HepG2 (cell line): ENCODE results near the gene MLYCD. TPM values are rescaled to one million over a fixed set of nuclear protein-coding genes. Genes with fewer than 3 reads are reported as not detected.

ENCODE experiments used
- ARID4A ChIP-seq: sonication (generic); formaldehyde crosslinking; IDR thresholded peaks from 2 replicates; pipeline ENCODE4 v1.5.0; 2020; ENCODE audit warnings: mild to moderate bottlenecking, missing genetic modification reagents, borderline replicate concordance
- CCDC6 ChIP-seq: sonication (generic); formaldehyde crosslinking; IDR thresholded peaks from 2 replicates; pipeline ENCODE4 v1.8.1; 2022; ENCODE audit warnings: mild to moderate bottlenecking, missing genetic modification reagents, moderate library complexity
- CENPX ChIP-seq: sonication (generic); formaldehyde crosslinking; IDR thresholded peaks from 2 replicates; pipeline ENCODE4 v1.9.0; 2021; ENCODE audit warnings: mild to moderate bottlenecking, missing genetic modification reagents, moderate library complexity
- CREB3 ChIP-seq: sonication (generic); formaldehyde crosslinking; IDR thresholded peaks from 2 replicates; pipeline ENCODE4 v1.5.0; 2020; ENCODE audit warnings: missing genetic modification reagents
- CTCF ChIP-seq: sonication (generic); formaldehyde crosslinking; IDR thresholded peaks from 2 replicates; pipeline ENCODE4 v1.5.0; 2020; ENCODE audit warnings: mild to moderate bottlenecking, missing genetic modification reagents, moderate library complexity
- DBP ChIP-seq: sonication (generic); formaldehyde crosslinking; IDR thresholded peaks from 2 replicates; pipeline ENCODE4 v1.4.0; 2020; ENCODE audit warnings: missing genetic modification reagents; ENCODE audit errors: not compliant biosample characterization
- GATA4 ChIP-seq: sonication (generic); IDR thresholded peaks from 2 replicates; pipeline ENCODE4 v1.6.1; 2016; ENCODE audit warnings: antibody characterized with exemption, low read depth, borderline replicate concordance
- GATAD2A ChIP-seq: IDR thresholded peaks from 2 replicates; pipeline ENCODE4 v1.6.1; 2016
- HMGA1 ChIP-seq: sonication (generic); formaldehyde crosslinking; conservative IDR thresholded peaks from 2 replicates; pipeline ENCODE4 v1.4.0; 2020; ENCODE audit warnings: missing genetic modification reagents
- KDM6A ChIP-seq: IDR thresholded peaks from 2 replicates; pipeline ENCODE4 v1.6.1; 2016; ENCODE audit warnings: low read depth
- MED1 ChIP-seq: sonication (generic); formaldehyde crosslinking; IDR thresholded peaks from 2 replicates; pipeline ENCODE4 v1.4.0; 2020; ENCODE audit warnings: missing genetic modification reagents
- NBN ChIP-seq: fragments of 450-650 bp; conservative IDR thresholded peaks from 2 replicates; pipeline ENCODE4 v1.6.1; 2017
- NFE2L2 ChIP-seq: fragments of 150-350 bp; IDR thresholded peaks from 2 replicates; pipeline ENCODE4 v1.6.1; 2014; ENCODE audit warnings: low read length
- NRL ChIP-seq: sonication (generic); formaldehyde crosslinking; IDR thresholded peaks from 2 replicates; pipeline ENCODE4 v1.5.0; 2020; ENCODE audit warnings: missing genetic modification reagents, mild to moderate bottlenecking, moderate library complexity, borderline replicate concordance
- PHB2 ChIP-seq: fragments of 450-650 bp; IDR thresholded peaks from 2 replicates; pipeline ENCODE4 v1.6.1; 2018; ENCODE audit not compliant: partially characterized antibody
- SETDB1 ChIP-seq: sonication (generic); formaldehyde crosslinking; IDR thresholded peaks from 2 replicates; pipeline ENCODE4 v1.5.1; 2020; ENCODE audit warnings: missing genetic modification reagents, mild to moderate bottlenecking, borderline replicate concordance
- ZFAT ChIP-seq: sonication (generic); formaldehyde crosslinking; conservative IDR thresholded peaks from 2 replicates; pipeline ENCODE4 v1.8.1; 2023; ENCODE audit warnings: missing genetic modification reagents, inconsistent platforms
- ZKSCAN1 ChIP-seq: fragments of 150-350 bp; IDR thresholded peaks from 2 replicates; pipeline ENCODE4 v1.6.1; 2014; ENCODE audit warnings: low read length
- ZNF512B ChIP-seq: sonication (generic); formaldehyde crosslinking; IDR thresholded peaks from 2 replicates; pipeline ENCODE4 v1.5.1; 2020; ENCODE audit warnings: missing genetic modification reagents, mild to moderate bottlenecking, borderline replicate concordance
- ZNF782 ChIP-seq: sonication (generic); formaldehyde crosslinking; IDR thresholded peaks from 2 replicates; pipeline ENCODE4 v1.4.0; 2020; ENCODE audit warnings: missing genetic modification reagents, mild to moderate bottlenecking, borderline replicate concordance
- polyA plus RNA-seq, 8 experiments: library from polyadenylated mRNA; depleted of rRNA in 3 of 8; stranded (reverse) in 7 of 8; unstranded in 1 of 8; fragments of >200 nt; fragmentation: Illumina TruSeq in 4 of 8; extraction: Trizol in 4 of 8; gene quantifications; 2 replicates each; pipeline versions ENCODE4 v1.2.1 to v1.2.3, GENCODE V29; 2011 to 2016; ENCODE audit warnings: low read depth in 4 of 8, missing spikeins in 1 of 8, mixed read lengths in 1 of 8; ENCODE audit not compliant: insufficient read depth in 1 of 8
- total RNA-seq, 5 experiments: library from RNA; depleted of rRNA; stranded (reverse); fragments of >200 nt; fragmentation: Illumina TruSeq; extraction: Trizol; gene quantifications; 2 replicates each; pipeline ENCODE4 v1.2.3, GENCODE V29; 2016; ENCODE audit warnings: low read depth in 1 of 5

MLYCD gene
- total and polyA plus RNA-seq, 2 of the 13 experiments (the other 11 are each of a cell fraction or from before 2014, with no cell fraction given) = 1.8 to 4.0 TPM

- TF ChIP-seq ZNF512B (CRISPR knock-in tag) (peak; percentile 22; the same call in 1 of the 2 replicates), HMGA1 (no peak), ZKSCAN1 (peak; percentile 49; the same call in 1 of the 2 replicates), DBP (CRISPR knock-in tag) (peak; percentile 48), NRL (no peak), ZNF782 (CRISPR knock-in tag) (no peak; the same call in 1 of the 2 replicates), CCDC6 (peak; percentile 97; the same call in 1 of the 2 replicates), CENPX (CRISPR knock-in tag) (no peak), NBN (no peak), CREB3 (no peak), NFE2L2 (no peak), ZFAT (no peak), MED1 (CRISPR knock-in tag) (peak; percentile 98), GATA4 (peak; percentile 99), GATAD2A (CRISPR knock-in tag) (peak; percentile 99), SETDB1 (CRISPR knock-in tag) (no peak), ARID4A (peak; percentile 94; the same call in 1 of the 2 replicates), CTCF (CRISPR knock-in tag) (peak; percentile 26; the same call in 1 of the 2 replicates), PHB2 (no peak), KDM6A (CRISPR knock-in tag) (peak; percentile 95)
These were observed 44.0 kb downstream of the MLYCD start (continued) for GRCh38 chr16:83942815-83943515.
